HG03066 (cell line): ENCODE data around the gene IL1B.

ENCODE experiments used
- ATAC-seq: cut with Tn5 transposase; IDR thresholded peaks from one replicate; pipeline ENCODE4 v1.9.1; 2021; ENCODE audit warnings: low read depth; ENCODE audit not compliant: unreplicated experiment

Gene IL1B

GRCh38 chr2:112811276-112811831 lies 25.2 kb downstream of the IL1B start:
- no peak for ATAC-seq

- ATAC-seq: no peak
These were observed 27.5 kb downstream of the IL1B start for GRCh38 chr2:112809112-112809511.

- no peak for ATAC-seq
These were observed 29.3 kb downstream of the IL1B start for GRCh38 chr2:112807233-112807807.

GRCh38 chr2:112805542-112805941 lies 31.0 kb downstream of the IL1B start:
- peak; percentile 78 for ATAC-seq

GRCh38 chr2:112803691-112804521 lies 32.7 kb downstream of the IL1B start:
- ATAC-seq: peak; percentile 50

GRCh38 chr2:112800881-112801583 lies 35.5 kb downstream of the IL1B start:
- ATAC-seq: no peak

- ATAC-seq: no peak
These were observed 37.3 kb downstream of the IL1B start for GRCh38 chr2:112798979-112799975.

GRCh38 chr2:112796486-112796885 lies 40.1 kb downstream of the IL1B start:
- no peak for ATAC-seq

GRCh38 chr2:112795774-112796173 lies 40.8 kb downstream of the IL1B start:
- no peak for ATAC-seq

- ATAC-seq: no peak
These were observed 41.7 kb downstream of the IL1B start for GRCh38 chr2:112794841-112795240.

- peak; percentile 60 for ATAC-seq
These were observed 42.3 kb downstream of the IL1B start for GRCh38 chr2:112794131-112794733.

GRCh38 chr2:112793449-112793978 lies 43.1 kb downstream of the IL1B start:
- ATAC-seq: no peak

GRCh38 chr2:112792419-112792818 lies 44.2 kb downstream of the IL1B start:
- ATAC-seq: no peak

- no peak for ATAC-seq
These were observed 44.8 kb downstream of the IL1B start for GRCh38 chr2:112791693-112792230.

- ATAC-seq: no peak
These were observed 45.6 kb downstream of the IL1B start for GRCh38 chr2:112791019-112791418.

- no peak for ATAC-seq
These were observed 46.3 kb downstream of the IL1B start for GRCh38 chr2:112790305-112790704.

GRCh38 chr2:112789186-112789585 lies 47.4 kb downstream of the IL1B start:
- ATAC-seq: no peak

- no peak for ATAC-seq
These were observed 47.9 kb downstream of the IL1B start for GRCh38 chr2:112788653-112789052.

GRCh38 chr2:112787729-112788393 lies 48.7 kb downstream of the IL1B start:
- no peak for ATAC-seq
